HL-60/S4 (cell line): ENCODE measurements around the gene CHST8.

ENCODE experiments used
- in situ Hi-C: fragments of 300-500 bp; cut with MboI; formaldehyde crosslinking; loops from 2 replicates; pipeline ENCODE4 v1.14.3; 2022; ENCODE audit warnings: low sequenced_read_pairs

The CHST8 gene

GRCh38 chr19:33756177-33756576 lies 134.4 kb downstream of the CHST8 start:
- in situ Hi-C loops = no loop called here

- in situ Hi-C loops = no loop called here
Observed at GRCh38 chr19:33758541-33759013, 136.8 kb downstream of the CHST8 start.

DNA sequence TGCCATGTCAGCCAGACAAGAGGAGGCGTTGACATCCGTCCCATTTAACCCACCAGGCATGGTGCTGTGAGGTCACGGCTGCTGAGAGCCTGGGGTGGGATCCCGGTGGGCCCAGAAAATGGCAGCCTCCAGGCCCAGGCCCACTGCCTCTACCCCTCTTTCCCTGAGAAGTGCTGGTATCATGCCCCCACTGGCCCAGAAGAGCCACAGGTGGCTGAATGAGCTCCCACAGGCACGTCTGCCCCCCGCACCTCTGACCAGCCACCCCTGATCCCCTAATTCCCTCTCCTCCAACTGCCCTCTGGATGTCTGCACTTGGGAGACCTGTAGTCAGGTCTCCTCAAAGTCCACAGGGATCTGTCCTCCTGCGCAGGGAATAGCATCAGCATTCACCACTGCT lies 137.6 kb downstream of the CHST8 start:
- in situ Hi-C loops = no loop called here

- in situ Hi-C loops = loop anchor here (10.0 kb wide), 1 partner anchor 549 kb away; no protein-coding TSS in a partner anchor
Observed at GRCh38 chr19:33763633-33764371, 142.0 kb downstream of the CHST8 start.

DNA sequence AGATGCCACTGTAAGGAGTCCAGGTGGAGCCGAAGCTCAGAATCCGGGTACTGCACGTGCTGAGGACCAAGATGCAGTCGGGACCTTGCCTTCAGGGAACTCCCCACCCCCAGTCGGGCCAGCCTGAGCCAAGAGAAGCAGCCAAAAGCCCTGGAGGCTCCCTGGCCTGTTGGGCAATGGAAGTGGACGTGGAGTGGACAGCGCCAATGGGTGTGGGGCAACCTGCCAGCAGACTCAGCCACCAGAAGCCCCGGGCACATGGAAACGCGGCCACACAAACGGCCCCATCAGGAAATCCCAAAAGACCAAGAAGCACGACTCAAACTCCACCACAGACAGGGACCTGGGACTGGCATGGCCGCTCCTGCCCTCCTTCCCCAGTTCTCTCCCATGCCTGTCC lies 144.9 kb downstream of the CHST8 start:
- in situ Hi-C loops = loop anchor here (10.0 kb wide), 1 partner anchor 552 kb away; no protein-coding TSS in a partner anchor

DNA sequence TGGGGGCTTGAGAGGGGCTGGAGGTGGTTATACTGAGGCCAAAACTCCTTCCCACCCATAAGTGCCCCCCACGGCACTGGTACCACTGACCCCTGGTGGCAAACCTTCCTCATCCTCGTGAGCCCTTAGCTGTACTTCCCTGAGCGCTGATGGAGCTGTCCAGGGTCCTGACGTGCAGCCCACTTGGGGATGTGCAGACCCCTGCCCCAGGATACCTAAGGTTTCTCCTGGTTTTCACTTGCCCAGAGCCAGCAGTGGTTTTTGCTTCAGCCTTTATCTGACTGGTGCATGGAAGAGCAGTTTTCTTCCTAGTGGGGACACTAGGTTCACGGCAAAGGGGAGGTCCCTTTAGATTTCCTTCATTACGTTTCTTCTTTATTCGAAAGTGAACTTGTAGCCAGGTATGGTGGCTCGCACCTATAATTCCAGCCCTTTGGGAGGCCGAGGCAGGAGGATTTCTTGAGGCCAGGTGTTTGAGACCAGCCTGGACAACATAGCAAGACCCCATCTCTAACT lies 146.2 kb downstream of the CHST8 start:
- in situ Hi-C loops = loop anchor here (10.0 kb wide), 1 partner anchor 553 kb away; no protein-coding TSS in a partner anchor

- in situ Hi-C loops = loop anchor here (10.0 kb wide), 1 partner anchor 554 kb away; no protein-coding TSS in a partner anchor
Observed at GRCh38 chr19:33769208-33769607, 147.5 kb downstream of the CHST8 start.

GRCh38 chr19:33770107-33770506 lies 148.4 kb downstream of the CHST8 start:
- in situ Hi-C loops = loop anchor here (5.0 to 10.0 kb wide), 2 partner anchors 348 to 535 kb away; no protein-coding TSS in a partner anchor

- in situ Hi-C loops = loop anchor here (5.0 to 10.0 kb wide), 2 partner anchors 349 to 537 kb away; no protein-coding TSS in a partner anchor
Observed at GRCh38 chr19:33771384-33772101, 149.8 kb downstream of the CHST8 start.

DNA sequence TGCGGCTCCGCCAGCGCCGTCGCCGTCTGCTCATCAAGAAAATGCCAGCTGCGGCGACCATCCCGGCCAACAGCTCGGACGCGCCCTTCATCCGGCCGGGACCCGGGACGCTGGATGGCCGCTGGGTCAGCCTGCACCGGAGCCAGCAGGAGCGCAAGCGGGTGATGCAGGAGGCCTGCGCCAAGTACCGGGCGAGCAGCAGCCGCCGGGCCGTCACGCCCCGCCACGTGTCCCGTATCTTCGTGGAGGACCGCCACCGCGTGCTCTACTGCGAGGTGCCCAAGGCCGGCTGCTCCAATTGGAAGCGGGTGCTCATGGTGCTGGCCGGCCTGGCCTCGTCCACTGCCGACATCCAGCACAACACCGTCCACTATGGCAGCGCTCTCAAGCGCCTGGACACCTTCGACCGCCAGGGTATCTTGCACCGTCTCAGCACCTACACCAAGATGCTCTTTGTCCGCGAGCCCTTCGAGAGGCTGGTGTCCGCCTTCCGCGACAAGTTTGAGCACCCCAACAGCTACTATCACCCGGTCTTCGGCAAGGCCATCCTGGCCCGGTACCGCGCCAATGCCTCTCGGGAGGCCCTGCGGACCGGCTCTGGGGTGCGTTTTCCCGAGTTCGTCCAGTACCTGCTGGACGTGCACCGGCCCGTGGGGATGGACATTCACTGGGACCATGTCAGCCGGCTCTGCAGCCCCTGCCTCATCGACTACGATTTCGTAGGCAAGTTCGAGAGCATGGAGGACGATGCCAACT lies 150.5 kb downstream of the CHST8 start:
- in situ Hi-C loops = loop anchor here (5.0 to 10.0 kb wide), 2 partner anchors 350 to 537 kb away; no protein-coding TSS in a partner anchor

DNA sequence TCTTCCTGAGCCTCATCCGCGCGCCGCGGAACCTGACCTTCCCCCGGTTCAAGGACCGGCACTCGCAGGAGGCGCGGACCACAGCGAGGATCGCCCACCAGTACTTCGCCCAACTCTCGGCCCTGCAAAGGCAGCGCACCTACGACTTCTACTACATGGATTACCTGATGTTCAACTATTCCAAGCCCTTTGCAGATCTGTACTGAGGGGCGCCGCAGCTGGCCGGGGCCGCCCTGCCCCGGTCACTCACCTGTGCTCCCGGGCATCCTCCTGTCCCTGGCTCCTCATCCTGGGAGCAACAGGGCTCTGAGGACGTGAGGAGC lies 151.1 kb downstream of the CHST8 start:
- in situ Hi-C loops = loop anchor here (5.0 to 10.0 kb wide), 2 partner anchors 351 to 538 kb away; no protein-coding TSS in a partner anchor

DNA sequence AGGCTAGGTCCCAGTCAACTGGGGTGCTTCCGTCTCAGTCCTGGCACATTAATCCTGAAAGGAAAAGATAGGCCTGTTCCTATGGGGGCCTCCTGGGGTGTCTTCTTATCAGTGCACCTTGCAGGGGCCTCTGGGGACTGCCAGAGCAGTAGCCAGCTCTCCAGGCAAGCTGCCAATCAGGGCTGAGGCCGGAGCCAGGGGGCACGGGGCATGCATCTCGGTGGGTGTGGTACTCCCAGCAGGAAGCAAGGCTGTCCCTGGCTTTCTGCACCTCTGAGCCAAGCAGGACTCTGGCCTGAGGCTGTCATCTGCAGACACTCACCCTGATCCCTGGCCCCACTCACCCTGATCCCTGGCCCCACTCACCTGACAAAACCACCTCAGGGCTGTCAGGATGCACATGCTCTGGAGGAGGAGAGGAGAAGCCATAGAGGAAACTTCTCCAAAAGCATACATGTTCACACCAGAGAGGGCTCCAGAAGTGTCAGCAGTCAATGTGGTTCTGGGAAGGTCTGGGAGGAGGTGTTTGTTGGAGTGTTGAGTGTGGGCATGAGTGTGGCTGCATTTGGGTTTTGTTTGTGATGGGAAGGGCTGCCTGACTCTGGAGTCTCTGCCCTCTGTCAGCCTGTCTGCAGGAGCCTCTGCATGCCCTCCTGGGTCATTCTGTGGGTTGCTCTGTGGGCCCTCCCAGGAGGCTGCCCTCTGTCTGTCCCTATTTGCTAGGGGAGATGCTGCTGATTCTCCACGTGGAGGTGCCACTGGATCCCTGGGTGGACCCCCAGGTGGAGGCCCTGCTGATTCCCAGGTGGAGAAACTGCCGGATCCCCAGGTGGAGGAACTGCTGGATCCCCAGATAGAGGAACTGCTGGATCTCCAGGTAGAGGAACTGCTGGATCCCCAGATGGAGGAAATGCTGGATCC lies 152.2 kb downstream of the CHST8 start:
- in situ Hi-C loops = loop anchor here (5.0 to 10.0 kb wide), 2 partner anchors 352 to 539 kb away; no protein-coding TSS in a partner anchor

- in situ Hi-C loops = loop anchor here (5.0 to 25.0 kb wide), 4 partner anchors 238 to 938 kb away; no protein-coding TSS in a partner anchor
Observed at GRCh38 chr19:33774751-33775150, 153.0 kb downstream of the CHST8 start.

DNA sequence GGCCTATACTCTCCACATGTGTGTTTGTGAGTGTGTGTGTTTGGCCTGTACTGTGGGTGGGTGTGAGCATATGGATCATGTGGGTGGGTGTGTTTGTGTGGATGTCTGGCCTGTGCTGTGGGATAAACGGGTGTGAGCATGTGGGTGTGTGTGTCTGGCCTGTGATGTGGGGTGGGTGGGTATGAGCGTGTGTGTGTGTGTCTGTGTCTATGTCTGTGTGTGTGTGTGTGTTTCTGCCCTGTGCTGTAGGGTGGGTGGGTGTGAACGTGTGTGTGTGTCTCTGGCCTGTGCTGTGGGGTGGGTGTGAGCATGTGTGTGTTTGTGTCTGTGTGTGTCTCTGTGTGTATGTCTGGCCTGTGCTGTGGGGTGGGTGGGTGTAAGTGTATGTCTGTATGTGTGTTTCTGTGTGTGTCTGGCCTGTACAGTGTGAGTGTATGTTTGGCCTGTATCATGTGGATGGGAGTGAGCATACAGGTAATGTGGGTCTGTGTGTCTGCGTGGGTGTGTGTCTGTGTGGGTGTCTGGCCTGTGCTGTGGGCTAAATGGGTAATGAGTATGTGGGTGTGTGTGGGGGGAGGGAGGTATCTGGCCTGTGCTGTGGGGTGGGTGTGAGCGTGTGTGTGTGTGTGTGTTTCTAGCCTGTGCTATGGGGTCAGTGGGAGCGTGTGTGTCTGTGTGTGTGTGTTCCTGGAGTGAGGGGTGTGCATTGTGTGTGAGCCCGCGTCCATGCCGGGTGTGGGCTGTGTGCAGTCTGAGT lies 154.2 kb downstream of the CHST8 start:
- in situ Hi-C loops = loop anchor here (10.0 to 25.0 kb wide), 3 partner anchors 236 to 936 kb away; no protein-coding TSS in a partner anchor

DNA sequence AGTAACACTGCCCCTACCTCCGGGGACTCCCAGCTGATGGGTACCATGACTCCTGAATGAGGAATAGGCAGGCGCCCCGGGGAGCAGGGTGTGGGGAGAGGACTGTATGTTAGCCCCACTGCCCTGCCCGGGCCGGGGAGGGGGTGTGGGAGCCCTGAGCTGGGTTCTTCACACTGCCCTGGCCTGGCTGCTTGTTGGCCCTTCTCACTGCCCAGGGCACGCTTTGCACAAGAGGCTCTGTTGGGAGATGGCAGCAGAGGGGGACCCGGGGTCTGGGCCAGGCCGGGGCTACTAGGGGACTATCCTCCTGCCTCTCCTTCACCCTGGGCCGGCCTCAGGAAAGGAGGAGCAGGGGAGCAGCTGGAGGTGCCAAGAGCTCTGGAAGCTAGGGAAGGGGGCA lies 155.6 kb downstream of the CHST8 start:
- in situ Hi-C loops = loop anchor here (10.0 to 25.0 kb wide), 3 partner anchors 235 to 935 kb away; no protein-coding TSS in a partner anchor

DNA sequence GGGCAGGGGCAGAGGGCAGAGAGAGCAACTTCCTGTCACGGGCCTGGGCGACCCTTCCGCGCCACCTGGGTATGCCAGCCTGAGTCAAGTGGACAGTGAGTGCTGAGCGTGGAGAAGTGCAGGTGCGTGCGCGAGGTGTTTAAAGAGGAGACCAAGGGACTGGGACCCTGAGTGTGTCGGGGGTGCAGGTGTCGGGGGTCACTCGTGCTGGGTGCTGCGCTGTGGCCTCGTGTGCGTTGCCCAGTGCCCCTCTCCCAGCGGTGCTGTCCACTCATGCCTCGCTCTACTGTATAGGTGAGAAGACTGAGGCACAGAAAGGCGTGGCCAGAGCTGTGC lies 156.0 kb downstream of the CHST8 start:
- in situ Hi-C loops = loop anchor here (10.0 to 25.0 kb wide), 3 partner anchors 235 to 935 kb away; no protein-coding TSS in a partner anchor

- in situ Hi-C loops = loop anchor here (10.0 to 25.0 kb wide), 3 partner anchors 234 to 934 kb away; no protein-coding TSS in a partner anchor
Observed at GRCh38 chr19:33778089-33778791, 156.5 kb downstream of the CHST8 start.

DNA sequence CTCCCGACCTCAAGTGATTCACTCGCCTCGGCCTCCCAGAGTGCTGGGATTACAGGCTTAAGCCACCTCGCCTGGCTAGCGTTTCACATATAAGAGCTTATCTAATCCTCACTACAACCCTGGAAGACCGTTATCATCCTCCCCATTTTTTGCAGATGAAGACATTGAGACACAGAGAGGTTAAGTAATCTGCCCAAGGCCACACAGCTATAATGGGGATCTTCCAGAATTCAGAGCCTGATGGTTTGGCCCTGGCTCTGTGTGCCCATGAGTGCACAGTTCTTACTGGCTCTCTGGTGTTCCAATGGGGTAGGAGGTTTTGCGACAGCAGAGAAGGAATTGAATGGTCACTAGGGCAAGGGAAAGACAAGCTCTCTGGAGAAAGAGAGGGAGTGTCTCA lies 158.1 kb downstream of the CHST8 start:
- in situ Hi-C loops = loop anchor here (5.0 to 25.0 kb wide), 4 partner anchors 232 to 932 kb away; no protein-coding TSS in a partner anchor
